ENCODE results near the gene ELP5.

Gene ELP5

DNA sequence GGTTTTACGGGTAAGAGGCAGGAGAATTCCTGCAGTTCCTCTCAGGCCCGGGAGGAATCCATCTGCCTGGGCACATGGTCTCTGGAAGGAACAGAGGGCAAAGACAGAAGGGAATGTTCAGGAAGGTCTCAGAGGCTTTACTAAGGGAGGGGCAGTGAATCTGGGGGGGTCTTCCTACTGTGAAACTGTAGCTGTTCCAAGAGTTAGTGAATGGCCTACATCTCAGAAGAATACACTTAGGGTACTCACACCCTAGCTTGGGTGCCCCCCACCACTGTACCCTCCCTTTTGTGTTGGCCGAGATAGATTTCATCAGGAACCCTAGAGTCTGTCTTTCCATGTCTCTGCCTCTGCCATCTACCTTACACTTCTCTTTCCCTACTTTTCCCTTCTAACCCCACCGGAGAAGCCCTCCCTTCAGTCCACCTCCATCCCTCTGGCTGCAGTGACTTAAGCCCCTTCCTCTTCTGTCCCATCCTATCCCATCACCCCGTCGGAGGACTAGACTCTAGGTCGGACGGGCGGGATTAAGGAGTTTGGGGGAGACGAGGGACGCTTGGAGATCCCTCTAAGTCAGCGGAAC, 32.7 kb upstream of the ELP5 start:
- no peak for DNase-seq (ENCODE audit: low spot score)

DNA sequence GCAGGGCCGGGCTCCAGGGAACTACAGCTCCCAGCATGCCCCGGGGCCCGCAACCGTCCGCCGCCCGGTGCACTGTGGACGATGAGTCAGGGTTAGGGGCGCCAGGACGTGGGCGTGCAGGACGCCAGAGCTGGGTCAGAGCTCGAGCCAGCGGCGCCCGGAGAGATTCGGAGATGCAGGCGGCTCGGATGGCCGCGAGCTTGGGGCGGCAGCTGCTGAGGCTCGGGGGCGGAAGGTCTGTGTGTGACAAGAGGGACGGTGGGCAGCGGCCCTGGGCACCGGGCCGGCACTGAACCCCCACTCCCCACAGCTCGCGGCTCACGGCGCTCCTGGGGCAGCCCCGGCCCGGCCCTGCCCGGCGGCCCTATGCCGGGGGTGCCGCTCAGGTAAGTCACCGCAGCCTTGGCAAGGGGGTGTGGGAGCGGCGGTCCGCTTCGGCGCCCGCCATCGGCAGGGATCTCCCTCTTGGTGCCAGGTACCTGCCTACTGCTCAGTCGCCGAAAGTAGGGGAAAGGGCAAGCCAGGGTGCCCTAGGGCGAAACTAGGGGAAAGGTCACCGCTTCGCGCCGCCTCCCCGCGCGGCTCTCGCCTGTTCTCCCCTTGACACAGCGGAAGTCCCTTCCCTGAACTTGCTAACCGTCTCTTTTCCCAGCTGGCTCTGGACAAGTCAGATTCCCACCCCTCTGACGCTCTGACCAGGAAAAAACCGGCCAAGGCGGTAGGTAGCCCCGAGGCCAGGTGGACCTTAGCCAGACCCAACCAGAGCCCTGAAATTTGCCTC, 32.0 kb upstream of the ELP5 start, which contains the start of the genes ACADVL and DLG4:
Gene ACADVL, plus strand, starts transcription at position 127 of the 781 bp plus-strand sequence. Its CDS starts 47 bp downstream, at position 174.
Gene DLG4, minus strand, starts transcription at position 25 of the 781 bp plus-strand sequence.
- peak; percentile 85 for DNase-seq (ENCODE audit: low spot score)

DNA sequence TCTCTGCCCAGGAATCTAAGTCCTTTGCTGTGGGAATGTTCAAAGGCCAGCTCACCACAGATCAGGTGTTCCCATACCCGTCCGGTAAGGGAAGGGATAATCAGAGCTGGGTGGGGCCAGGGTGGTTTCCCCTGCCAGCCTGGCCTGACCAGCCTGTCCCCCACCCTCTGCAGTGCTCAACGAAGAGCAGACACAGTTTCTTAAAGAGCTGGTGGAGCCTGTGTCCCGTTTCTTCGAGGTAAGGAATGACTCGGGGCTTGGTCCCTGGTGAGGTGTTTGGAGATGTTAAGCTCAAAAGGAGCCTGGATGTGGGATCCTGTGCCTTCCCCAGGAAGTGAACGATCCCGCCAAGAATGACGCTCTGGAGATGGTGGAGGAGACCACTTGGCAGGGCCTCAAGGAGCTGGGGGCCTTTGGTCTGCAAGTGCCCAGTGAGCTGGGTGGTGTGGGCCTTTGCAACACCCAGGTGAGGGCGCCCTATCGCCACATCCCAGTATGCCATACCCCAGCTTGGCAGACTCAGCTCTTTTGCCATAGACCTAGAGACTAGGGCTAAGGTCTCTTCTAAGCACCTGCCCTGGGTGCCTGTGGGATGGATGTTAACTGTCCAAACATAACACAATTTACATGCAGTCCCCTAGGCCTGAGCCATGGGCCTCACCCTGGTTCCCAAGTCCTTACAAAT, 31.3 kb upstream of the ELP5 start:
- DNase-seq (ENCODE audit: low spot score): peak; percentile 67

DNA sequence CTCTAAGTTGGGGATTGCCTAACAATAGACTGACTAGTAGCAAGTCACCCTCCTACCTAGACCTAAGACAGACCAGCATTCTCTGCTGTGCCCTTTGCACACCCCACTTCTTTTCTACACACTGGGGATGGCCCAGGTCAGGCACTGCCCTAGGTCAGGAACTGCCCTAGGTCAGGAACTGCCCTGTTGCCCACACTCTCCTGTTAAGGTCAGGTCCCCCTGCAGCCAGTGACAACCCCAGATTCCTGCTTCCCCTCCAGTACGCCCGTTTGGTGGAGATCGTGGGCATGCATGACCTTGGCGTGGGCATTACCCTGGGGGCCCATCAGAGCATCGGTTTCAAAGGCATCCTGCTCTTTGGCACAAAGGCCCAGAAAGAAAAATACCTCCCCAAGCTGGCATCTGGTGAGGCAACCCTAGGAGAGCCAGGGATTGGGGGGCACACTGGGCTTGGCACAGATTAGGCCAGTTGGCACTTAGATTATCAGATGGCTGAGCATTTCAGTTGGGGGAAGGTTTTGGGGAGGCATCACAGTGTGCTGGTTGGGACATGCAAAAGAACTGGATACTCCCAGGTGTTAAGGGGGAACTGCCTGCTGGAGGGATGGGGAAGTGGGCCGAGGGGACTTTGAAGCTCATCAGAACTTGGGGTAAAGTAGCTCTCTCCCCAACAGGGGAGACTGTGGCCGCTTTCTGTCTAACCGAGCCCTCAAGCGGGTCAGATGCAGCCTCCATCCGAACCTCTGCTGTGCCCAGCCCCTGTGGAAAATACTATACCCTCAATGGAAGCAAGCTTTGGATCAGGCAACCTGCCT, 30.5 kb upstream of the ELP5 start:
- no peak for DNase-seq (ENCODE audit: low spot score)

DNA sequence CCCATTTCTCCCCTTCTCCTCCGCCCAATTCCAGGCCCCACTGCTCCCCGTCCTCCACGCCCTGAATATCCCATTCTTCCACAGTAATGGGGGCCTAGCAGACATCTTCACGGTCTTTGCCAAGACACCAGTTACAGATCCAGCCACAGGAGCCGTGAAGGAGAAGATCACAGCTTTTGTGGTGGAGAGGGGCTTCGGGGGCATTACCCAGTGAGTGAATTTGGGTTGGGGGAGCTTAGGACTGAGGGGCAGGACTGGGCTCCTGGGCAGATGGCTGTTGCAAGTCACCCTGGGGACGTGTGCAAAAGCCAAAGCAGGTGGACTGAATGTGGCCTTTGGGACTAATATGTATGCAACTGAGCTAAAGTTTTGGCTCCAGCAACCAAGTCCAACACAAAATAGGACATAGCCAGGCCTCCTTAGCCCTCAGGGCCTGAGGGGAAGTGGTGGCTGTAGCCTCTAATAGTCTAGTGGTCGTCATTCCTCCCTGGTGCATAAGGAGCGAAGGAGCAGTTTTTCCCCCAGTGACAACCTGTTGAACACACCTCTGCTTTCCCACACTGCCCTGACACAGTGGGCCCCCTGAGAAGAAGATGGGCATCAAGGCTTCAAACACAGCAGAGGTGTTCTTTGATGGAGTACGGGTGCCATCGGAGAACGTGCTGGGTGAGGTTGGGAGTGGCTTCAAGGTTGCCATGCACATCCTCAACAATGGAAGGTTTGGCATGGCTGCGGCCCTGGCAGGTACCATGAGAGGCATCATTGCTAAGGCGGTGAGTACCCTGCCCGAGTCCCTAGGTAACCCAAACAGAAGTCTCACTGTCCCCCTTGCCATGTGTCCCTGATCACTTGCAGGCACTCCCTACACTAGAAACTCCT, 29.7 kb upstream of the ELP5 start:
- no peak for DNase-seq (ENCODE audit: low spot score)

DNA sequence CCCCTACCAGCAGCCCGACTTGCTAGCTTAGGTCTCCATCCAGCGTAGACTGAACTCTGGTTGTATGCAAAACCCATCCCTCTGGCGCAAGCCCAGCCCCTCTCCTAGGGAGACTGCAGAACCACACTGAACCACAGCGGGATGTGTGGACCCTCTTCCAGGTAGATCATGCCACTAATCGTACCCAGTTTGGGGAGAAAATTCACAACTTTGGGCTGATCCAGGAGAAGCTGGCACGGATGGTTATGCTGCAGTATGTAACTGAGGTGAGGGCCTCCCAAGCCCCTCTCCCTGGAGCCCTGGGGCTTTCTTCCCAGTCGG, 29.1 kb upstream of the ELP5 start:
- DNase-seq (ENCODE audit: low spot score): no peak

DNA sequence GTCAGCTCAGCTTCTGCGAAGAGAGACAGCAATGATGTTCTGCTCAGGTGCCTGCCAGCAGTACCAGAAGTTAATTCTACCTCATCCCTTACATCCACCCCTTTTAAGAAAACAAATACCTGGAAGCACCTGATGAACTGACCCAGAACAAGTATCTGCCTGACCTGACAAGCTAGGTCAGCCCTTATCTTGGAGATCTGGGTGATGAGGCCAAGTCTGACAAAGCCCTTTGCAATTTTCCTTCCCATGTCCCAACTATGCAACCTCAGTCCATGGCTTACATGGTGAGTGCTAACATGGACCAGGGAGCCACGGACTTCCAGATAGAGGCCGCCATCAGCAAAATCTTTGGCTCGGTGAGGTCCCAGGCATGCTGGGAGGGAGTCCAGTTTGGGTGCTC, 28.6 kb upstream of the ELP5 start:
- DNase-seq (ENCODE audit: low spot score): no peak

DNA sequence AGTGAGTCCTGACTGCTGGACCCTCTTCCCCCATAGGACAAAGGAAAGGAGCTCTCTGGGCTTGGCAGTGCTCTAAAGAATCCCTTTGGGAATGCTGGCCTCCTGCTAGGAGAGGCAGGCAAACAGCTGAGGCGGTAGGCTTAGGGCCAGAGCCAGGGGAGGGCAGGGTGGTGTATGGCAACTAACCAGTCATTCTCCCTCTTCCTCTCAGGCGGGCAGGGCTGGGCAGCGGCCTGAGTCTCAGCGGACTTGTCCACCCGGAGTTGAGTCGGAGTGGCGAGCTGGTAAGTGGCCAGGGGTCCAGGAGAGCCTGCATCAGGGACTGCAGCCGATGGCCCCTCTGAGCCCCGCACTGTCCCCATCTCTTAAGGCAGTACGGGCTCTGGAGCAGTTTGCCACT, 27.9 kb upstream of the ELP5 start:
- no peak for DNase-seq (ENCODE audit: low spot score)

DNA sequence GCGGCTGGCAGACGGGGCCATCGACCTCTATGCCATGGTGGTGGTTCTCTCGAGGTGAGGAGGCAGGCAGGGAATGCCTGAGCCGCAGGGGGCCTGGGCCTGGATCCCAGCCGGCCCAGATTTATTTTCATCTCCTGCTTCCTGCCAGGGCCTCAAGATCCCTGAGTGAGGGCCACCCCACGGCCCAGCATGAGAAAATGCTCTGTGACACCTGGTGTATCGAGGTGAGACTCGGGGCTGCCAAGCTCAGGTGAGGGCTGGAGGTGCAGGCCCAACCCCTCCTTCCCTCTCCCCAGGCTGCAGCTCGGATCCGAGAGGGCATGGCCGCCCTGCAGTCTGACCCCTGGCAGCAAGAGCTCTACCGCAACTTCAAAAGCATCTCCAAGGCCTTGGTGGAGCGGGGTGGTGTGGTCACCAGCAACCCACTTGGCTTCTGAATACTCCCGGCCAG, 27.3 kb upstream of the ELP5 start:
- no peak for DNase-seq (ENCODE audit: low spot score)

DNA sequence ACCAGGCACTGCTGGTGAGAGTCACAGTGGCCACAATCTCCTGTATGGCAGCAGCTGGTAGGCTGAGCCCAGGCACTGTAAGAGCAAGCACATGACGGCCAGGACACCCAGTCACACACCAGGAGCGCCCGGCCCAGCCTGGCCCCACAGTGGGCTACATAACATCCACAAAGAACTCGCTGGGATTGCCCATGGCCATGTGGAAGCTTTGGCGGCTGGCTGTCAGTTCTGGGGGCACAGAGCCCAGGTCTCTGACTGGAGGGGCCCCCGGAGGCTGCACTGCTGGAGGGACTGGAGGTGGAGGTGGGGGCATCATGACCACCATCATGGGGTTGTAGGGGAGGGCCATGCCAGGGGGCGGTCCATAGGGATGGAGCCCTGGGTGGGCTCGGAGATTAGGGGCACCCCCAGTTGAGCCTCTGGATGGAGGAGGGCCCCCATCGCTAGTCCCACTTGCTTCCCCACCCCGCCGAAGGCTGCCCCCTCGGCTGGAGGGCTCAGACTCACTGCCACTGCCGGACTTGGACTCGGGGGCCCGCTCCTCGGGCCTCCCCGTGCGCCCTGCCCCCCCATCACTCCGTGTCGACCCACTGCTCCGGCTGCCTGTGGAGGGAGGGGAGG, 26.2 kb upstream of the ELP5 start:
- no peak for DNase-seq (ENCODE audit: low spot score)

DNA sequence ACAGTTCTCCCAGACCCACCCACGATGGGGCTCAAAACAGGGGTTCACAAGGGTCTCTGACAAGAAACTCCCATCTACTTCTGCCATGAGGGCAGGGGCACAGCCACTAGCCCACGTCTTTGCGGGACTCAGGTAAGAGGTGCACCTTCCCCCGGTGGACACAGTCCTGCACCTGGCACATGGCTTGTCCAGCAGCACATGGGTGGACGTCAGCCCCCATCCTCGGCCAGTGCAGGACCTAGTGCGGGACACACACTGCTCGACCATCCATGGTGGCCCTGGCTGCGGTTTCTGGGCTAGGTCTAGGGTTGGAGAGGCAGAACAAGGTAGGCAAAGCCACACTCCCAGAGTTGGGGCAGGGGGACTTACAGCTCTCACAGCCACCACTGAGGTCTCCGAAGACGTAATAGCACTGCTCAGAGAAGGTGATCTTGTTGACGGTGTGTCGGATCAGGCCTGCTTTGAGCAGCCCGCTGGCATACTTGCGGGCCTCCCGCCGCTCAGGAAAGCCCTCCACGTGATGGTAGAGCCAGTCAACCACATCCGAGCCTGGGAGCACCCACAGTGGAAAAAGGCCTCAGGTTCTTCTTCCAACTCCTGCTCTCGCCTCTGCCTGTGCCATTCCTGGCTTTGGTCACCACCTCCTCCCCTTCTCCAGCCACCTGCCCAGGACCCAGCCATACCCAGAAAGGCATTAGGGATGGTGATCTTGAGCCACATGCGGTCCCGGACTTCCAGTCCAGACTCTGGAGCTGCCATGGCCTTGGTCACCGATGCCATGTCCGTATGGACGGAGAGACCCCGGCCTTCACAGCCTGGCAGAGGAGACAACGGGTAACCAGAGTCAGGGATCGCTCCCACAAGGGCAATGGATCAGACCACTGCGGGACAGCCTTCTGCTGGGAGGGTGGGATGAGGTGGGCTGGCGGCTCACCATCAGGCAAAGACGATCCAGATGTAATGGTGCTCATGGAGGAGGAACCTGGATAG, 25.0 kb upstream of the ELP5 start:
- DNase-seq (ENCODE audit: low spot score): no peak

DNA sequence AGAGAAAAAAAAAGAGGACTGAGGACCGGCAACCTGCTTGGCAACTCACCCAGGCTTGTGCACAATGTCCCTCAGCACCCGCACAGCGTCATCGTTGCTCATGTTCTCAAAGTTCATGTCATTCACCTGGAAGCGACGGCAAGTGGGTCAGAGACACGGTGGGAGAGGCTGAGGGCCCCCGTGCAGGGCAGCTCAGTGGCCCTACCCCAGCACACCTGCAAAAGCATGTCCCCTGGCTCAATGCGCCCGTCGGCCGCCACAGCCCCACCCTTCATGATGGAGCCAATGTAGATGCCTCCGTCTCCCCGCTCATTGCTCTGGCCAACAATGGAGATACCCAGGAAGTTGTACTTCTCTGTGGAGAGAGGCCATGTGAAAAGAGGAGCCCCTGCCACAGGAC, 23.1 kb upstream of the ELP5 start:
- no peak for DNase-seq (ENCODE audit: low spot score)

DNA sequence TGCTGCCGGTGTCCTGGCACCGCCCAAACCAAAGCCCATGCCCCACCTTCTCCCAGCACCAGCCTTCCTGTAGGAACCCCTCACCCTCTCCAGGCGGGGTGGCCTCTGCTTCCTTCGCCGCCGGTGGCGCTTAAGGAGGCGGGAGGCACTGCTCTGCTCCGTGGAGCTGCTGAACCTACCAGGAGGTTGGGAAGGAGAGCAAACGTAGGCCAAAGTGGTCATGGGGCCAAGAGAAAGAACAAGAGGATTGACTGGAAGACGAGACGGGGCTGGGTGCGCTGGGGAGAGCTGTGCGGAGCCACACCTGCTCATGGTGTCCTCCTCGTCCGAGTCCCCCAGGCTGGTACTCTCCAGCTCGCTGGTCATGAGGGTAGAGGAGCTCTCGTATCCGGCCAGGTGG, 22.5 kb upstream of the ELP5 start:
- no peak for DNase-seq (ENCODE audit: low spot score)

DNA sequence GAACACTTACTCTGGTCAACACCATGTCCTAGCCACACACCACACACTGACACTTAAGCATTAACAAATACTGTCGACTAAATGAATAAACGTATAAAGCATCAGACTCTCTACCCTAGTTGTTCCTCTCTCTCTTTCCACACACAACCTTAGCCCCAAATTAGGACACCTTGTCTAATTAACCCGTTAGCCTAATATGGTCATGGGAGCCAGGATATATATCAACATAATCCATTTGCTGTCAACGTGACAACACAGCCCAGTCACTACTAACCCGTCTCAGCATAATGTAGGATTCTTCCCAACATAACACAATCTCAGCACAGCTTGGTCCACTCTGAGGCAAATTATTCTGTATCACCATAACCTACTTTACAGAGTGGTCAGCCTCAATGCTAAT, 19.9 kb upstream of the ELP5 start:
- DNase-seq (ENCODE audit: low spot score): no peak

DNA sequence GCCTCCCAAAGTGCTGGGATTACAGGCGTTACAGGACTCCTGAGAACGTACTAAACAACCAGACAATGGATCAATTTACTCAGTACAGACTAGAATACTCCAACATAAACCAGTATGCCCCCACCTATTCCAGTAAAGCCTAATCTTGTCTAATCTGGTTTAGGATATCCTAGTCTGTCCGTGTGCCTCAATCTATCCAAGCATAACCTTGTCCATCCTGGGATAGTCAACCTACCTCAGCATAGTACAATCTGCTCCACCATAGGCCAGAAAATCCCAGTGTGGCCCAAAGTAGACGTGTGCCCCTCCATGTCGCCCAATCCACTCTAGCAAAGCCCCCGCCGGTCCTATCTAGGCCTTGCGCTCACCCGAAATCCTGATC, 18.3 kb upstream of the ELP5 start:
- no peak for DNase-seq (ENCODE audit: low spot score)

DNA sequence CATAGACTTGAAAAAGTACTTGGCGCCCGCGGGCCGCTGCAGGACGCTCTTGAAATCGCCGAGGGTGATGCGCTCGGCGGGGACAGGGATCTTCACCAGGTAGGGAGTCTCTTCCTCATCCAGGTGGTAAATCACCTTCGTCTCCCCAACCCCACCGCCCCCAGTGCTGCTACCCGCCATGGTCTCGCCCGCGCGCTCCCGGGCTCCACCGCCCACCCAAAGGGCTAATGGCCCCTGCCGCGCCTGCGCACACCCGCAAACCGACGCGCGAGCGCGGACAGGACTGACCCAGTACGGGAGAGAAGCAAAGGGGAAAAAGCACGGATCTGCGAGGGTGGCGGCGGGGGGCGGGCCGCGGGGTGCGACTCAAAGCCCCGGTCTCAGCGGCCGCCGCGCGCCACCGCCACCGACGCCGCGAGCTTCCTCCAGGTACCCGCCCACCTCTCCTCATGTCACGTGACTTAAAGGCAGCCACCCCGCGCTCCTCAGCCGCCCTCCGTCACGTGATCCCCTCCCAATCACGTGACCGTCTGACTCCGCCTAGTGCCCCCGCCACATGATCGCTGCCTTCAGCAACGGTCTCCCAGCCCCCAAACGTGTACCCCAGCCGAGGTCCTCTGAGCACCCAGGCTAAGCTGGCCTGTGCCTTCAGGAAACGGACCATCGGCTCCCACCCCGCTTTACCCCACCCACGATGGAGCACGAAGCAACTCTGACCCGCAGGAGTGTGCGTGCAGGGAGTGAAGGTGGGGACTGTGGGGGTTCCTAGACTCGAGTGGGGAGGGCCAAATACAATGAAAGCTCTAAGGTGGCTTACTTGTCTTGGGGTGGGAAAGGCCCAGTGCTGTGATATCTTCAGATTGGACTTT, 17.7 kb upstream of the ELP5 start, which contains the start of gene DVL2:
Gene DVL2, minus strand, starts transcription at position 435 of the 869 bp plus-strand sequence. Its CDS starts 255 bp downstream, at position 180.
- DNase-seq (ENCODE audit: low spot score): peak; percentile 96

DNA sequence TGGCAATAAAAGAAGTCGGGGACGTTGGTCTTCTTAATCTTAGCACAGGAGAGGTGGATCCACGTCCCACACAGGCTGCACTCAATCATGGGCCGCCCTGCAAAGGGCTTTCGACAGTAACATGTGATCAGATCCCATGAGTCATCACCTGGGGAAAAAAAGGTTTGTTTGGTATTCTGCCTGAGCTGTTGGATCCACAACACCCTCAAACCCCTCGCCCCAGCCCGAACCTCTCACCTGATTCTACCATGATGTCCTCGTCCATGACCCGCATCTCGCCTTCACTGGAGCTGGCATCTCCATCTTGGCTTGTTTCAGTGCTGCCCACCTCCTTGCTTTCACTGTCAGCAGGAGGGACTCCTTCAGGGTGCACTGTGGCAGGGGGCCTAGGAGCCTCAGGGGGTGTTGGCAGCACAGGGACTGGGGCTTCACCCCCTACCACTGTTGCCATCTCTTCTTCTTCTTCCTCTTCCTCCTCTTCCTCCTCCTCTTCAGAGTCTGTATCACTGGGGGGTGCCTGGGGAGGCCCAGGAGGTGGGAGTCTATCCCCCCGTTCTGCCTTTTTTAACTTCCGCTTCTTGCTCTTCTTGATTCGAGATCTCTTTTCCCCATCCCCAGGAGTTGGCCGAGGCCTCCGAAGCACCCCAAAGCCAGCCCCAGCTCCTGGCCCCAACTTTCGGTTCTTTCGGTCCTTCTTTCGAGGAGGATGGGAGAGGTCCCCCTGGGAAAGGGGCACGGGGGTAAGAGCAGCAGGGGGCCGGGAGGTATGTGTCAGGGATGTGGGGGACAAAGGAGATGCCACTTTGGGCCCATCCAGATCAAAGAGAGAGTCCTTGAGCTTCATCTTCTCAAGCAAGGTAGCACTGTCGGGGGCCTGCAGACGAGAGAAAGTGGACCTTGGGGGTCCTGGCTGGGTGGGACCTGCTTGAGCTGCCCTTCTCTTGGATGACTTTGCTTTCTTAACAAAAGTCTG, 16.0 kb upstream of the ELP5 start:
- DNase-seq (ENCODE audit: low spot score): no peak
